ENCODE results near the gene E4F1. TPM values are rescaled to one million over a fixed set of nuclear protein-coding genes. Genes with fewer than 3 reads are reported as not detected.

Gene E4F1
- total and polyA plus RNA-seq, 9 of the 15 experiments (the other 6 are each of a cell fraction or from before 2014, with no cell fraction given), result 0.48 to 94.9 (median 20.4) TPM

DNA sequence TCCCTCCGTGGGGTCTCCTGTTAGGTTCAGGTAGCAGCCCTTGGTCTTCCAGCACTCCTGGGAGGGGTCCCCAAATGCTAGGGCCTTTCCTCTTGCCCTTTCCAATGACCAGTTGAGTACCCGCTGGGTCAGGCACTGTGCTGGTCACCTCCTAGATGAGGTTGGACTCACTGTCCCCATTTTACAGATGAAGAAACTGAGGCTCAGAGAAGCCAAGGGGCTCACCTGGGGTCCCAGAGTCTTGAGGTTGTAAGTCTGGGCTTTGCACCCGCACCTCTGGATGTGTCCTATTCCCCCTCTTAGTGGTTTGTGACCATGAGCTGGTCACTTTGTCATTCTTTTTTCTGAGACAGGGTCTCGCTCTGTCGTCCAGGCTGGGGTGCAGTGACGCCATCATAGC, 25.6 kb upstream of the E4F1 start:
- Histone ChIP-seq H3K9ac (ENCODE audit: insufficient read depth in 1 of 2, low read depth in 2 of 2, low read length in 2 of 2) (peak overlapping the region in 1 of 2 experiments; percentile 74; a peak in 1 of 4 replicates), H3K9me3 (replicated peaks; ENCODE audit: control insufficient read depth, insufficient read depth, low read depth, low read length) (no peaks in the 10 kb centered on the region), H3K9me1 (ENCODE audit: control insufficient read depth, insufficient read depth, low read length) (no peaks in the 10 kb centered on the region), H3K79me2 (ENCODE audit: control insufficient read depth, insufficient read depth, low read length) (no peaks in the 10 kb centered on the region), H3K4me1 (replicated peaks in 1 of 2; ENCODE audit: control insufficient read depth in 2 of 2, insufficient read depth in 2 of 2, low read length in 2 of 2) (peaks cover 3 to 51% of the 10 kb centered on the region in 2 experiments; a peak in 4 of 5 replicates), H3K27ac (ENCODE audit: extremely low read depth, low read depth, low read length) (no peak overlapping the region), H2AFZ (ENCODE audit: low read depth, low read length) (no peak overlapping the region), H3K27me3 (ENCODE audit: control insufficient read depth in 2 of 2, insufficient read depth in 2 of 2, low read length in 2 of 2) (peaks cover 0 to 5% of the 10 kb centered on the region in 2 experiments; a peak in 2 of 5 replicates), H3K36me3 (ENCODE audit: control insufficient read depth, insufficient read depth, low read length) (no peaks in the 10 kb centered on the region), H3K4me2 (ENCODE audit: insufficient read depth, low read length) (no peak overlapping the region), H4K20me1 (replicated peaks; ENCODE audit: control insufficient read depth, insufficient read depth, low read length) (0 out of 2 replicates have a peak, but pooled peaks cover 3% of the 10 kb centered on the region), H3K4me3 (no peak overlapping the region)
- in situ Hi-C loops (cut with MboI) (no loop called here), intact Hi-C loops (cut with micrococcal nuclease) (loop anchor here (5.0 kb wide), 2 partner anchors 55 to 300 kb away; partner anchors contain the start of gene ECI1)
- DNase-seq (ENCODE audit: extremely low read depth in 1 of 4, low spot score in 3 of 4) (no peak), FAIRE-seq (no peak), ATAC-seq (no peak)
- no TSS peak for BruUV-seq (replicated peaks)
- ChIA-PET CTCF (ENCODE audit: low intra/inter-chr PET ratio) (no interaction called here), POLR2A (no interaction called here)
- 62% methylated on average over 6 of the region's 6 CpGs for WGBS (ENCODE audit: insufficient coverage, low coverage, missing lambda C conversion rate)
- TF ChIP-seq CBX5 (IDR thresholded peaks at IDR 0.05; ENCODE audit: borderline replicate concordance, low read depth) (no peak), ZNF175 (CRISPR knock-in tag; IDR thresholded peaks at IDR 0.05; ENCODE audit: low read depth) (no peak), NFYB (IDR thresholded peaks at IDR 0.05; ENCODE audit: extremely low read depth, insufficient read length) (no peak), ZC3H8 (IDR thresholded peaks at IDR 0.05) (no peak), USF2 (CRISPR knock-in tag; IDR thresholded peaks at IDR 0.05) (no peak), ZBTB7A (IDR thresholded peaks at IDR 0.05; ENCODE audit: borderline replicate concordance, control insufficient read depth, low read depth, low read length) (no peak), ZNF121 (CRISPR knock-in tag; conservative IDR thresholded peaks at IDR 0.05) (peak; percentile 50; the same call in 1 of the 2 replicates), KDM2B (CRISPR knock-in tag; IDR thresholded peaks at IDR 0.05) (no peak), E2F1 (CRISPR knock-in tag; IDR thresholded peaks at IDR 0.05) (no peak), HMBOX1 (IDR thresholded peaks at IDR 0.05) (no peak), THRB (CRISPR knock-in tag; conservative IDR thresholded peaks at IDR 0.05) (no peak), PYGO2 (tag; IDR thresholded peaks at IDR 0.05) (no peak), ZKSCAN1 (IDR thresholded peaks at IDR 0.05; ENCODE audit: low read depth, low read length) (no peak), ZNF507 (tag; conservative IDR thresholded peaks at IDR 0.05) (no peak), FOXJ3 (CRISPR knock-in tag; IDR thresholded peaks at IDR 0.05) (no peak), ZNF449 (CRISPR knock-in tag; IDR thresholded peaks at IDR 0.05) (no peak), MEF2D (tag; conservative IDR thresholded peaks at IDR 0.05; ENCODE audit: low read depth) (no peak), ZFP30 (CRISPR knock-in tag; IDR thresholded peaks at IDR 0.05; ENCODE audit: borderline replicate concordance) (no peak), XRCC3 (IDR thresholded peaks at IDR 0.05) (no peak)

All from K562 (cell line).